GM20000 (cell line): ENCODE measurements around the gene CSPG5.

Source experiments
- DNase-seq: peaks from one replicate; pipeline ENCODE4 v3.0.0; 2012; ENCODE audit warnings: low spot score
- TF ChIP-seq, protein P1 (sequence below): IDR thresholded peaks from 2 replicates; pipeline ENCODE4 v1.5.1; 2012; ENCODE audit warnings: mild to moderate bottlenecking, control low read depth; ENCODE audit errors: extremely low read depth, missing control alignments

CSPG5 gene

DNA sequence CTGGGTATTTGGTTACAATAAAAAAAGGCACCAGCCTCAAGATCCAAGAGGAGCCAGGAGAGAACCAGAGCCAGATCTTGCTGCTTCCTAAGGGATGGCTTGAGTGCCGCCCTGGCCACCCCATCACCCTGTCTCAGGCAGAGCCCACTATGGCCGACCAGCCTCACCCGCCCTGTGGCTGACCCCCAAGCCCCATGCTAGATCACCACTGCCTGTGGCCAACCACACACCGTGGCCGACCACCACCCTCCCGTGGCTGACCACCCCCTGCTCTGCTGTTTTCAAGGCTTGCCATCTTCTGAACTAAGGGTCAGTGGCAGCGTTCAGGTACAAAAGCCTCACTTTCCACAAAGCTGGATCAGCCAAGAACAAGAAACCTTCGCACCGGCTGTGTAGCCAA, 12.0 kb downstream of the CSPG5 start:
- DNase-seq = no peak
- TF ChIP-seq, protein P1, sequence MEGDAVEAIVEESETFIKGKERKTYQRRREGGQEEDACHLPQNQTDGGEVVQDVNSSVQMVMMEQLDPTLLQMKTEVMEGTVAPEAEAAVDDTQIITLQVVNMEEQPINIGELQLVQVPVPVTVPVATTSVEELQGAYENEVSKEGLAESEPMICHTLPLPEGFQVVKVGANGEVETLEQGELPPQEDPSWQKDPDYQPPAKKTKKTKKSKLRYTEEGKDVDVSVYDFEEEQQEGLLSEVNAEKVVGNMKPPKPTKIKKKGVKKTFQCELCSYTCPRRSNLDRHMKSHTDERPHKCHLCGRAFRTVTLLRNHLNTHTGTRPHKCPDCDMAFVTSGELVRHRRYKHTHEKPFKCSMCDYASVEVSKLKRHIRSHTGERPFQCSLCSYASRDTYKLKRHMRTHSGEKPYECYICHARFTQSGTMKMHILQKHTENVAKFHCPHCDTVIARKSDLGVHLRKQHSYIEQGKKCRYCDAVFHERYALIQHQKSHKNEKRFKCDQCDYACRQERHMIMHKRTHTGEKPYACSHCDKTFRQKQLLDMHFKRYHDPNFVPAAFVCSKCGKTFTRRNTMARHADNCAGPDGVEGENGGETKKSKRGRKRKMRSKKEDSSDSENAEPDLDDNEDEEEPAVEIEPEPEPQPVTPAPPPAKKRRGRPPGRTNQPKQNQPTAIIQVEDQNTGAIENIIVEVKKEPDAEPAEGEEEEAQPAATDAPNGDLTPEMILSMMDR = no peak

GRCh38 chr3:47565734-47566550, 12.7 kb downstream of the CSPG5 start:
- TF ChIP-seq, protein P1 = no peak

GRCh38 chr3:47556351-47556750, 22.3 kb downstream of the CSPG5 start:
- TF ChIP-seq, protein P1 = no peak

More at GRCh38 chr3:47565734-47566550, 12.7 kb downstream of the CSPG5 start:
- DNase-seq = no peak

GRCh38 chr3:47554335-47554734, 24.3 kb downstream of the CSPG5 start:
- TF ChIP-seq, protein P1 = no peak
- DNase-seq = no peak

More at GRCh38 chr3:47556351-47556750, 22.3 kb downstream of the CSPG5 start:
- no peak for DNase-seq

GRCh38 chr3:47553407-47553806, 25.3 kb downstream of the CSPG5 start:
- TF ChIP-seq, protein P1 = no peak
- no peak for DNase-seq

DNA sequence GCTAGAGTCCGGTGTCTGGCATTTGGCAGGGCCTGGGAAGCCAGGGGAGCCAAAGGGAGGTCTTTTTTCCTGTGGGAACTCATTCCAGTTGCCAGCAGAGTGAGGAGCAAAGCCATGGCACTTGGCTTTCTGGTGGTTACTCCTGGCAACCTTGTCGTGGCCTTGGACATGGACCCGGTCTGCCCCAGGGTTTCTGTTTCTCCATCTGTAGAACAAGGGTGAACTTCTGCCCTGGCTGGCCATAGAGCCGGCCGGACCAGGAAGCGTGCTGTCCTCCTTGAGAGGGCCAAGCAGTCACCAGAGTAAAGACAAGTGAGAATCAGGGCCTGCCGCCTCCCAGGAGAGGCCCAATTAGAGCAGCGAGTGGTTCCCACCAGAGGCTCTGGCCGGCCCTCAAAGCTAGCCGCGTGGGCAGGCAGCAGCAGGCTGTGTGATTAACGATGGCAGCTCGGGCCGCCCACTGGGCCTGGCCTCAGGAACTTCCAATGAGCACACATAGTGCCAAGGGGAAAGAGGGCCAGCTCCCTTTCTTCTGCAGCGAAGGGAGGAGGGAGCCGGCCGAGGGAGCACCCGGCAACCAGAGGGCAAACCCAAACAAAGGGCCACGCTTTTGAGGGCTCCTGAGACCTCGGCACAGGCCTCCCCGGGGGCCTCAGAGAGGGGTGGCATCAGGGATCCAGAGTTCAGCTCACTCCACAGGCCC, 36.0 kb downstream of the CSPG5 start:
- TF ChIP-seq, protein P1 = no peak
- DNase-seq = no peak

DNA sequence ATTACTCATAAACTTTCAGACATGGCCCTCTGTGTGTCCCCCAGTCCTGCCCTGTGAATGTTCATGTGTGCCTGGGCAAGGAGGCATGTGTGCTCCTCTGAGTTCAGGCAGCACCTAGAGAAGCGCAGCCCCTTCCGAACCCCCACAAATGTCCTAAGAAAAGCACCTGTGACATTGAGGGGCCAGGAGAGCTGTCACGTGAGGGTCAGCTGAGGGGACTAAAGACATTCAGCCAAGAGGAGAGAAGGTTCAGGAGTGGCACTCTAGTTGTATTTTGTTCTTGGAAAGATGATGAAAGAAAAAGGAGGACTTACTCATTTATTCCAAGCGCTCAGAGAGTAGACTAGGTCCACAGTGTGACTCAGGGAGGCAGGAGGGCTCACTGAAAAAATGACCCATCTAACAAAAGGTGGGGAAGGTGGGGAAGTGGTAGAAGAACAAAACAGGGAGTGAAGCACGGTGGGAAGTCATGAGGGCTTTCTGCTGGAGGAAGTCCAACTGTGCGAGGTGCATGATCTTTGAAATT, 37.0 kb downstream of the CSPG5 start:
- TF ChIP-seq, protein P1 = no peak
- no peak for DNase-seq
